ENCODE data around the gene SETD3.

GRCh38 chr14:99382071-99382470 is 98.6 kb downstream of the SETD3 start:
- no peak for TF ChIP-seq CTCF (IDR thresholded peaks at IDR 0.05)
- no peak for TF ChIP-seq ZFX (IDR thresholded peaks at IDR 0.05; ENCODE audit: borderline replicate concordance)

All from 22Rv1 (cell line).